IMR-90 (cell line): ENCODE data around the gene KRTAP6-2. TPM values are rescaled to one million over a fixed set of nuclear protein-coding genes. Genes with fewer than 3 reads are reported as not detected.

ENCODE experiments used
- ATAC-seq: fragments of 200-7000 bp; cut with Tn5 transposase; 2 replicates; pipeline ENCODE4 v1.9.1; 2020; ENCODE audit warnings: low read depth, mild to moderate bottlenecking, moderate library complexity
- BruUV-seq: library from RNA; stranded (reverse); fragments of 400-500 nt; replicated peaks from 2 replicates; lab custom pipeline; 2021; lab: Mats Ljungman, UMichigan
- CTCF ChIA-PET: fragments of 300-600 bp; formaldehyde crosslinking; extraction: SDS; loops from one replicate; lab custom pipeline; 2021; ENCODE audit warnings: antibody characterized with exemption; lab: Yijun Ruan, JAX
- POLR2A ChIA-PET: fragments of 300-600 bp; sonication (Branson Sonifier 250); formaldehyde crosslinking; loops from one replicate; lab custom pipeline; 2022; ENCODE audit warnings: antibody characterized with exemption; ENCODE audit not compliant: unreplicated experiment; lab: Charles Lee
- DNase-seq: peaks from one replicate; pipeline ENCODE4 v3.0.0; 2013
- H2AFZ ChIP-seq: replicated peaks from 2 replicates; pipeline ENCODE3; 2013; ENCODE audit warnings: low read length, mild to moderate bottlenecking; ENCODE audit not compliant: poor library complexity
- H2AK5ac ChIP-seq: 2 replicates; pipeline ENCODE4 v1.6.1; 2013; ENCODE audit warnings: low read depth, low read length, inconsistent platforms
- H2AK9ac ChIP-seq: replicated peaks from 2 replicates; pipeline ENCODE3; 2013; ENCODE audit warnings: mild to moderate bottlenecking, low read depth, low read length, moderate library complexity; ENCODE audit not compliant: poor library complexity
- H2BK120ac ChIP-seq: 2 replicates; pipeline ENCODE4 v1.6.1; 2013; ENCODE audit warnings: low read depth, low read length, inconsistent platforms
- H2BK15ac ChIP-seq: 3 replicates; pipeline ENCODE4 v1.6.1; 2013; ENCODE audit warnings: low read depth, low read length, inconsistent platforms
- H2BK20ac ChIP-seq: 2 replicates; pipeline ENCODE4 v1.6.1; 2013; ENCODE audit warnings: low read depth, mild to moderate bottlenecking, inconsistent platforms, low read length, moderate library complexity
- H2BK5ac ChIP-seq: 2 replicates; pipeline ENCODE4 v1.6.1; 2013; ENCODE audit warnings: mild to moderate bottlenecking, low read depth, low read length, inconsistent platforms; ENCODE audit not compliant: poor library complexity, severe bottlenecking
- H3K14ac ChIP-seq: replicated peaks from 2 replicates; pipeline ENCODE4 v1.6.1; 2013; ENCODE audit warnings: low read depth, low read length, inconsistent platforms
- H3K18ac ChIP-seq: 2 replicates; pipeline ENCODE4 v1.6.1; 2013; ENCODE audit warnings: low read depth, low read length, control low read depth
- H3K23ac ChIP-seq: 2 replicates; pipeline ENCODE4 v1.6.1; 2013; ENCODE audit warnings: low read depth, low read length, inconsistent platforms
- H3K27ac ChIP-seq: 2 replicates; pipeline ENCODE4 v1.5.1; 2013; ENCODE audit warnings: mild to moderate bottlenecking, control low read depth, low read length; ENCODE audit not compliant: insufficient read depth
- H3K27me3 ChIP-seq: 2 replicates; pipeline ENCODE4 v1.6.1; 2013; ENCODE audit warnings: low read length; ENCODE audit not compliant: control insufficient read depth, insufficient read depth
- H3K36me3 ChIP-seq: 2 replicates; pipeline ENCODE4 v1.6.1; 2013; ENCODE audit warnings: low read length, mixed read lengths; ENCODE audit not compliant: control insufficient read depth, insufficient read depth
- H3K4ac ChIP-seq: 2 replicates; pipeline ENCODE4 v1.6.1; 2013; ENCODE audit warnings: low read depth, low read length, inconsistent platforms
- H3K4me1 ChIP-seq: 2 replicates; pipeline ENCODE4 v1.6.1; 2013; ENCODE audit warnings: low read length, mixed read lengths; ENCODE audit not compliant: control insufficient read depth, insufficient read depth
- H3K4me2 ChIP-seq: 2 replicates; pipeline ENCODE4 v1.6.1; 2013; ENCODE audit warnings: low read depth, mild to moderate bottlenecking, control low read depth, low read length, moderate library complexity
- H3K4me3 ChIP-seq: 2 replicates; pipeline ENCODE4 v1.5.1; 2013; ENCODE audit warnings: low read depth, mild to moderate bottlenecking, control low read depth, low read length, moderate library complexity; ENCODE audit not compliant: insufficient read depth
- H3K56ac ChIP-seq: 2 replicates; pipeline ENCODE4 v1.6.1; 2013; ENCODE audit warnings: low read length, inconsistent platforms; ENCODE audit not compliant: insufficient read depth; ENCODE audit errors: extremely low read depth
- H3K79me1 ChIP-seq, 2 experiments: 2 replicates each; pipeline ENCODE4 v1.6.1; 2013; ENCODE audit warnings: low read length in 2 of 2, inconsistent platforms in 1 of 2, low read depth in 1 of 2
- H3K9ac ChIP-seq: 2 replicates; pipeline ENCODE4 v1.6.1; 2013; ENCODE audit warnings: low read depth, low read length, control low read depth
- H3K9me1 ChIP-seq: 2 replicates; pipeline ENCODE4 v1.6.1; 2013; ENCODE audit warnings: low read length, inconsistent platforms; ENCODE audit not compliant: insufficient read depth
- H3K9me3 ChIP-seq: 2 replicates; pipeline ENCODE4 v1.6.1; 2013; ENCODE audit warnings: low read length; ENCODE audit not compliant: control insufficient read depth, insufficient read depth
- H4K20me1 ChIP-seq: 2 replicates; pipeline ENCODE4 v1.6.1; 2013; ENCODE audit warnings: low read length, inconsistent platforms; ENCODE audit not compliant: insufficient read depth
- H4K5ac ChIP-seq: 2 replicates; pipeline ENCODE4 v1.6.1; 2013; ENCODE audit warnings: mild to moderate bottlenecking, low read depth, low read length, control low read depth
- H4K8ac ChIP-seq, 2 experiments: 2 replicates each; pipeline ENCODE4 v1.6.1; 2013; ENCODE audit warnings: low read depth in 2 of 2, low read length in 2 of 2, control low read depth in 1 of 2, inconsistent platforms in 1 of 2
- H4K91ac ChIP-seq: 2 replicates; pipeline ENCODE4 v1.6.1; 2013; ENCODE audit warnings: low read depth, low read length, inconsistent platforms; ENCODE audit not compliant: insufficient read depth
- CEBPB ChIP-seq: IDR thresholded peaks from 2 replicates; pipeline ENCODE4 v1.6.1; 2012; ENCODE audit warnings: low read depth, low read length, improper control_type of control experiment
- ELK1 ChIP-seq: fragments of 150-350 bp; IDR thresholded peaks from 2 replicates; pipeline ENCODE4 v1.6.1; 2016; ENCODE audit warnings: low read depth, mild to moderate bottlenecking, low read length, moderate library complexity, borderline replicate concordance
- MAFK ChIP-seq: IDR thresholded peaks from 2 replicates; pipeline ENCODE4 v1.6.1; 2012; ENCODE audit warnings: low read depth, low read length, improper control_type of control experiment
- NFE2L2 ChIP-seq: fragments of 150-350 bp; IDR thresholded peaks from 2 replicates; pipeline ENCODE4 v1.6.1; 2016; ENCODE audit warnings: low read depth, mild to moderate bottlenecking, low read length
- SMC3 ChIP-seq: fragments of 150-350 bp; IDR thresholded peaks from 2 replicates; pipeline ENCODE4 v1.6.1; 2016; ENCODE audit warnings: low read depth, mild to moderate bottlenecking, antibody characterized with exemption, low read length, moderate library complexity
- WGBS, 2 experiments: methylation state at CpG; one replicate each; pipeline versions ENCODE4 v1.1.5 to v1.1.7; 2013; ENCODE audit warnings: missing lambda C conversion rate in 2 of 2; ENCODE audit not compliant: insufficient read length in 1 of 2; ENCODE audit errors: extremely low coverage in 2 of 2; 5-methylcytosine and 5-hydroxymethylcytosine counted together
- dilution Hi-C: fragments of 300-500 bp; cut with HindIII; formaldehyde crosslinking; loops from one replicate; pipeline ENCODE4 v1.14.3; 2018; ENCODE audit warnings: low sequenced_read_pairs; ENCODE audit not compliant: unreplicated experiment
- in situ Hi-C: fragments of 300-500 bp; cut with MboI; formaldehyde crosslinking; loops from 3 replicates; pipeline ENCODE4 v1.14.3; 2019; ENCODE audit warnings: low sequenced_read_pairs, inconsistent platforms, mixed read lengths
- intact Hi-C: fragments of 100-400 bp; cut with micrococcal nuclease; formaldehyde crosslinking; loops from 2 replicates; pipeline ENCODE4 v1.10.0; 2022
- microRNA-seq, 2 experiments: library from miRNA; stranded (forward) in 1 of 2; unstranded in 1 of 2; fragments of 10-50 nt in 1 of 2; fragments of <30 nt in 1 of 2; gene quantifications in 1 of 2; microRNA quantifications in 1 of 2; one replicate each; pipeline versions ENCODE3 to v1.1.0; 2013 to 2020; ENCODE audit not compliant: insufficient read depth in 1 of 2, insufficient read length in 1 of 2, unreplicated experiment in 1 of 2
- polyA plus RNA-seq, 3 experiments: library from polyadenylated mRNA; depleted of rRNA; stranded (reverse); fragments of >200 nt; gene quantifications; 2 replicates each; pipeline ENCODE4 v1.2.3, GENCODE V29; 2012; ENCODE audit warnings: low replicate concordance in 1 of 3
- small RNA-seq, 5 experiments: library from RNA; depleted of rRNA; stranded (forward); fragments of <200 nt; gene quantifications; one replicate each; pipeline ENCODE3, GENCODE V24; 2012
- total RNA-seq: library from RNA; depleted of rRNA; stranded (reverse); fragments of >200 nt; gene quantifications from 2 replicates; pipeline ENCODE4 v1.2.3, GENCODE V29; 2012; rRNA removed

The KRTAP6-2 gene
- total and polyA plus RNA-seq, 2 of the 4 experiments (the other 2 are of a cell fraction), result not detected

DNA sequence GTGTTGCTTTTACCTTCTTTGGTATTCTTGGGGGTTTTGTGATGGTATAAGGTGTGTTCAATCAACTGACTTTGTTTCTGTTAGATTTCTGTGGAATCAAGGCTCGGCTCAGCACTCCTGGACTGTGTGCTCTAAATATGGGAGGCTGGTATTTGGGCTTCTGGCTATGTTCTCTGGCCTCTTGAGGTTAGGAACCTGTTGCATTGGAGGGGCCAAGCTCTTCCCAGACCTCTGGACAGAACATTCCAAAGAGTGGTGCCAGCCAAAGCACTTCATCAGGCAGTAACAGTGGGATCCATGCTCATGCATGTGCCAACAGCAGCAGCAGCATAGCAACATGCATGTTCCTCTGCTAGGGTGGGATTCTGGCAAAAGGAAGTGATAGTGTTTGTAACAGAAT, 45.9 kb downstream of the KRTAP6-2 start:
- in situ Hi-C loops, result no loop called here
- no peak overlapping the region for H3K23ac ChIP-seq
- ChIA-PET POLR2A (no interaction called here), CTCF (no interaction called here)
- no peak overlapping the region for H2AK9ac ChIP-seq
- WGBS, 2 experiments, result no CpG with 5 or more reads among the region's 1 CpG
- H3K56ac ChIP-seq, result no peak overlapping the region
- no peak overlapping the region for H2BK15ac ChIP-seq
- H3K9me1 ChIP-seq, result no peaks in the 10 kb centered on the region
- H3K4me3 ChIP-seq, result no peak overlapping the region
- H3K4me1 ChIP-seq, result no peaks in the 10 kb centered on the region
- H3K27ac ChIP-seq, result no peak overlapping the region
- H2AK5ac ChIP-seq, result no peak overlapping the region
- H3K36me3 ChIP-seq, result no peaks in the 10 kb centered on the region
- no peaks in the 10 kb centered on the region for H3K27me3 ChIP-seq
- H3K14ac ChIP-seq, result no peak overlapping the region
- H3K18ac ChIP-seq, result no peak overlapping the region
- no peak for TF ChIP-seq CEBPB
- TF ChIP-seq NFE2L2, result no peak
- TF ChIP-seq ELK1, result no peak
- no peak for TF ChIP-seq MAFK
- no peak for TF ChIP-seq SMC3
- BruUV-seq, result no TSS peak
- no peak overlapping the region for H4K91ac ChIP-seq
- no peak overlapping the region for H3K4ac ChIP-seq
- H3K9ac ChIP-seq, result no peak overlapping the region
- H2BK5ac ChIP-seq, result no peak overlapping the region
- no peak overlapping the region for H4K8ac ChIP-seq
- no peak overlapping the region for H2BK120ac ChIP-seq
- H3K9me3 ChIP-seq, result peaks cover 6% of the 10 kb centered on the region
- DNase-seq (no peak), ATAC-seq (no peak)
- H3K79me1 ChIP-seq, result no peaks in the 10 kb centered on the region
- intact Hi-C loops, result no loop called here
- no peak overlapping the region for H2BK20ac ChIP-seq
- H2AFZ ChIP-seq, result no peak overlapping the region
- H3K4me2 ChIP-seq, result no peak overlapping the region
- dilution Hi-C loops, result no loop called here
- H4K20me1 ChIP-seq, result no peaks in the 10 kb centered on the region
- no peak overlapping the region for H4K5ac ChIP-seq

Small RNA genes within 50 kb of the gene (microRNA-seq; reads per million reads assigned to microRNA genes)
- gene KRTAP20-1 (ENCODE audit: insufficient read depth, insufficient read length) (not detected), gene KRTAP20-3 (ENCODE audit: insufficient read depth, insufficient read length) (not detected), gene KRTAP20-4 (ENCODE audit: insufficient read depth, insufficient read length) (not detected), gene KRTAP22-1 (ENCODE audit: insufficient read depth, insufficient read length) (not detected), gene KRTAP22-2 (ENCODE audit: insufficient read depth, insufficient read length) (not detected)

Small RNA genes within 50 kb of the gene (small RNA-seq; reads per million reads assigned to genes)
- gene KRTAP20-1 (0 reads per million in 5 experiments), gene KRTAP20-3 (0 reads per million in 5 experiments), gene KRTAP20-4 (0 reads per million in 5 experiments), gene KRTAP22-1 (0 reads per million in 5 experiments), gene KRTAP22-2 (0 reads per million in 5 experiments)

Other genes with a start within 250 kb of the KRTAP6-2 start
- gene KRTAP13-2, start 226.6 kb downstream of the KRTAP6-2 start, total RNA-seq, result not detected in 2 replicates
- gene KRTAP13-2, start 226.6 kb downstream of the KRTAP6-2 start, polyA plus RNA-seq (2012; rRNA removed), result not detected in 2 replicates
- not detected in 2 replicates for gene KRTAP13-1, start 202.9 kb downstream of the KRTAP6-2 start, total RNA-seq
- gene KRTAP13-1, start 202.9 kb downstream of the KRTAP6-2 start, polyA plus RNA-seq (2012; rRNA removed), result not detected in 2 replicates
- not detected in 2 replicates for gene KRTAP13-3, start 173.0 kb downstream of the KRTAP6-2 start, total RNA-seq
- gene KRTAP13-3, start 173.0 kb downstream of the KRTAP6-2 start, polyA plus RNA-seq (2012; rRNA removed), result not detected in 2 replicates
- gene KRTAP13-4, start 168.7 kb downstream of the KRTAP6-2 start, total RNA-seq, result not detected in 2 replicates
- not detected in 2 replicates for gene KRTAP13-4, start 168.7 kb downstream of the KRTAP6-2 start, polyA plus RNA-seq (2012; rRNA removed)
- gene KRTAP15-1, start 158.6 kb downstream of the KRTAP6-2 start, total RNA-seq, result not detected in 2 replicates
- not detected in 2 replicates for gene KRTAP15-1, start 158.6 kb downstream of the KRTAP6-2 start, polyA plus RNA-seq (2012; rRNA removed)
- not detected in 2 replicates for gene KRTAP19-1, start 118.5 kb downstream of the KRTAP6-2 start, total RNA-seq
- gene KRTAP19-1, start 118.5 kb downstream of the KRTAP6-2 start, polyA plus RNA-seq (2012; rRNA removed), result not detected in 2 replicates
- not detected in 2 replicates for gene KRTAP19-2, start 111.5 kb downstream of the KRTAP6-2 start, total RNA-seq
- gene KRTAP19-2, start 111.5 kb downstream of the KRTAP6-2 start, polyA plus RNA-seq (2012; rRNA removed), result not detected in 2 replicates
- not detected in 2 replicates for gene KRTAP19-3, start 106.9 kb downstream of the KRTAP6-2 start, total RNA-seq
- gene KRTAP19-3, start 106.9 kb downstream of the KRTAP6-2 start, polyA plus RNA-seq (2012; rRNA removed), result not detected in 2 replicates
- gene KRTAP19-4, start 101.7 kb downstream of the KRTAP6-2 start, total RNA-seq, result not detected in 2 replicates
- not detected in 2 replicates for gene KRTAP19-4, start 101.7 kb downstream of the KRTAP6-2 start, polyA plus RNA-seq (2012; rRNA removed)
- not detected in 2 replicates for gene KRTAP19-5, start 96.8 kb downstream of the KRTAP6-2 start, total RNA-seq
- gene KRTAP19-5, start 96.8 kb downstream of the KRTAP6-2 start, polyA plus RNA-seq (2012; rRNA removed), result not detected in 2 replicates
- gene KRTAP19-6, start 57.0 kb downstream of the KRTAP6-2 start, total RNA-seq, result not detected in 2 replicates
- gene KRTAP19-6, start 57.0 kb downstream of the KRTAP6-2 start, polyA plus RNA-seq (2012; rRNA removed), result not detected in 2 replicates
- gene KRTAP19-7, start 37.6 kb downstream of the KRTAP6-2 start, total RNA-seq, result not detected in 2 replicates
- not detected in 2 replicates for gene KRTAP19-7, start 37.6 kb downstream of the KRTAP6-2 start, polyA plus RNA-seq (2012; rRNA removed)
- gene KRTAP22-2, start 8.5 kb downstream of the KRTAP6-2 start, total RNA-seq, result not detected in 2 replicates
- not detected in 2 replicates for gene KRTAP22-2, start 8.5 kb downstream of the KRTAP6-2 start, polyA plus RNA-seq (2012; rRNA removed)
- gene KRTAP6-3, start 6.5 kb downstream of the KRTAP6-2 start, total RNA-seq, result not detected in 2 replicates
- not detected in 2 replicates for gene KRTAP6-3, start 6.5 kb downstream of the KRTAP6-2 start, polyA plus RNA-seq (2012; rRNA removed)
- gene KRTAP22-1, start 2.2 kb upstream of the KRTAP6-2 start, total RNA-seq, result not detected in 2 replicates
- gene KRTAP22-1, start 2.2 kb upstream of the KRTAP6-2 start, polyA plus RNA-seq (2012; rRNA removed), result not detected in 2 replicates
- not detected in 2 replicates for gene KRTAP6-1, start 15.0 kb upstream of the KRTAP6-2 start, total RNA-seq
- not detected in 2 replicates for gene KRTAP6-1, start 15.0 kb upstream of the KRTAP6-2 start, polyA plus RNA-seq (2012; rRNA removed)
- not detected in 2 replicates for gene KRTAP20-1, start 17.5 kb upstream of the KRTAP6-2 start, total RNA-seq
- not detected in 2 replicates for gene KRTAP20-1, start 17.5 kb upstream of the KRTAP6-2 start, polyA plus RNA-seq (2012; rRNA removed)
- gene KRTAP20-4, start 21.7 kb upstream of the KRTAP6-2 start, total RNA-seq, result not detected in 2 replicates
- gene KRTAP20-4, start 21.7 kb upstream of the KRTAP6-2 start, polyA plus RNA-seq (2012; rRNA removed), result not detected in 2 replicates
- not detected in 2 replicates for gene KRTAP20-2, start 36.3 kb upstream of the KRTAP6-2 start, total RNA-seq
- not detected in 2 replicates for gene KRTAP20-2, start 36.3 kb upstream of the KRTAP6-2 start, polyA plus RNA-seq (2012; rRNA removed)
- gene KRTAP20-3, start 44.0 kb upstream of the KRTAP6-2 start, total RNA-seq, result not detected in 2 replicates
- gene KRTAP20-3, start 44.0 kb upstream of the KRTAP6-2 start, polyA plus RNA-seq (2012; rRNA removed), result not detected in 2 replicates
- gene KRTAP21-3, start 119.9 kb upstream of the KRTAP6-2 start, total RNA-seq, result not detected in 2 replicates
- not detected in 2 replicates for gene KRTAP21-3, start 119.9 kb upstream of the KRTAP6-2 start, polyA plus RNA-seq (2012; rRNA removed)
- not detected in 2 replicates for gene KRTAP21-2, start 148.4 kb upstream of the KRTAP6-2 start, total RNA-seq
- not detected in 2 replicates for gene KRTAP21-2, start 148.4 kb upstream of the KRTAP6-2 start, polyA plus RNA-seq (2012; rRNA removed)
- not detected in 2 replicates for gene KRTAP21-1, start 156.5 kb upstream of the KRTAP6-2 start, total RNA-seq
- gene KRTAP21-1, start 156.5 kb upstream of the KRTAP6-2 start, polyA plus RNA-seq (2012; rRNA removed), result not detected in 2 replicates
- gene KRTAP8-1, start 214.4 kb upstream of the KRTAP6-2 start, total RNA-seq, result not detected in 2 replicates
- gene KRTAP8-1, start 214.4 kb upstream of the KRTAP6-2 start, polyA plus RNA-seq (2012; rRNA removed), result not detected in 2 replicates
- gene KRTAP7-1, start 230.9 kb upstream of the KRTAP6-2 start, total RNA-seq, result not detected in 2 replicates
- not detected in 2 replicates for gene KRTAP7-1, start 230.9 kb upstream of the KRTAP6-2 start, polyA plus RNA-seq (2012; rRNA removed)